GM13976 (cell line): ENCODE results near the gene CCDC6.
"Not testable (repeated sequence)": the region's sequence is repeated elsewhere in the genome, so short reads cannot be mapped to it uniquely, and the experiment has no call there.

Experiments
- DNase-seq: peaks from one replicate; pipeline ENCODE4 v3.0.0; 2012; ENCODE audit warnings: low spot score
- in situ Hi-C: fragments of 300-500 bp; cut with MboI; formaldehyde crosslinking; loops from one replicate; pipeline ENCODE4 v1.12.0; 2022; ENCODE audit warnings: low sequenced_read_pairs, mixed read lengths, inconsistent platforms; ENCODE audit not compliant: unreplicated experiment
- TF ChIP-seq, protein P1 (sequence below): IDR thresholded peaks from 2 replicates; pipeline ENCODE4 v1.5.1; 2012; ENCODE audit warnings: borderline replicate concordance, mild to moderate bottlenecking; ENCODE audit not compliant: insufficient read depth; ENCODE audit errors: extremely low read depth, missing control alignments, control extremely low read depth

Gene CCDC6

GRCh38 chr10:59799421-59799820, 106.9 kb downstream of the CCDC6 start:
- in situ Hi-C loops = no loop called here
- TF ChIP-seq, protein P1, sequence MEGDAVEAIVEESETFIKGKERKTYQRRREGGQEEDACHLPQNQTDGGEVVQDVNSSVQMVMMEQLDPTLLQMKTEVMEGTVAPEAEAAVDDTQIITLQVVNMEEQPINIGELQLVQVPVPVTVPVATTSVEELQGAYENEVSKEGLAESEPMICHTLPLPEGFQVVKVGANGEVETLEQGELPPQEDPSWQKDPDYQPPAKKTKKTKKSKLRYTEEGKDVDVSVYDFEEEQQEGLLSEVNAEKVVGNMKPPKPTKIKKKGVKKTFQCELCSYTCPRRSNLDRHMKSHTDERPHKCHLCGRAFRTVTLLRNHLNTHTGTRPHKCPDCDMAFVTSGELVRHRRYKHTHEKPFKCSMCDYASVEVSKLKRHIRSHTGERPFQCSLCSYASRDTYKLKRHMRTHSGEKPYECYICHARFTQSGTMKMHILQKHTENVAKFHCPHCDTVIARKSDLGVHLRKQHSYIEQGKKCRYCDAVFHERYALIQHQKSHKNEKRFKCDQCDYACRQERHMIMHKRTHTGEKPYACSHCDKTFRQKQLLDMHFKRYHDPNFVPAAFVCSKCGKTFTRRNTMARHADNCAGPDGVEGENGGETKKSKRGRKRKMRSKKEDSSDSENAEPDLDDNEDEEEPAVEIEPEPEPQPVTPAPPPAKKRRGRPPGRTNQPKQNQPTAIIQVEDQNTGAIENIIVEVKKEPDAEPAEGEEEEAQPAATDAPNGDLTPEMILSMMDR = no peak
- no peak for DNase-seq

- in situ Hi-C loops = no loop called here
- no peak for DNase-seq
- TF ChIP-seq, protein P1 = no peak
Measured at GRCh38 chr10:59793919-59794318, 112.4 kb downstream of the CCDC6 start.

GRCh38 chr10:59792812-59793211, 113.5 kb downstream of the CCDC6 start:
- TF ChIP-seq, protein P1 = no peak
- no peak for DNase-seq
- in situ Hi-C loops = no loop called here

- TF ChIP-seq, protein P1 = no peak
- DNase-seq = no peak
- in situ Hi-C loops = no loop called here
Measured at GRCh38 chr10:59791601-59792000, 114.8 kb downstream of the CCDC6 start.

DNA sequence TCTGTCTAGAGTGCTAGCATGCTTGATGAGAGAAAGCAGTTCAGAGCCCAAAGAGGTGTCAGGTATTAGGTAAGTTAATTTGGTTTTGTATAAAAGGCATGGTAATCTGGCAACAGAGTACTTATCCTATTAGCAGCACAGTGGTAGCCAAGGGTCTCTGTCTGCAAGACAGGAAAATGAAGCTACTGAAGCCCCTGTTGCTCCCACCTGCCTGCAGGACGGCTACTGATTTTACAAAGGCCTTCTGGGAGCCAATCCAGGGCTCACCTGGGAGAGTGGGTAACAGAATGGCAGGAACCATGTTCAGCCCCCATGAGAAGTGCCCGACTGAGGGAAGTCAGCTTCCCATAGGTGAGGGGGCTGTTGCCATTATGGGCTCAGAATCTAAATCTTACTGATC, 116.3 kb downstream of the CCDC6 start:
- in situ Hi-C loops, DNase-seq: not testable (repeated sequence)

- in situ Hi-C loops, DNase-seq: not testable (repeated sequence)
Measured at GRCh38 chr10:59788914-59789313, 117.4 kb downstream of the CCDC6 start.

DNA sequence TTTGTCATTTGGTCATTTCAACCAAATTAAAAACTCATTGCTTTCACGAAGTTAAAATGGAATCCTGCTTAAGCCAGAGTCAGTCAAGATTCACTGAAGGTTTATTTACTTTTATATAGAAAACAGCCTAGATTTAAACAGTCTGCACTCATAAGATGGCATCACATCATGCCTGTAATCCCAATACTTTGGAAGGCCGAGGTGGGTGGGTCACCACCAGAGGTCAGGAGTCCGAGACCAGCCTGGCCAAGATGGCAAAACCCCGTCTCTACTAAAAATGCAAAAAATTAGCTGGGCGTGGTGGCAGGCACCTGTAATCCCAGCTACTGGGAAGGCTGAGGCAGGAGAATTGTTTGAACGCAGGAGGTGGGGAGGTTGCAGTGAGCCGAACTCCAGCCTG, 119.3 kb downstream of the CCDC6 start:
- DNase-seq, in situ Hi-C loops: not testable (repeated sequence)

DNA sequence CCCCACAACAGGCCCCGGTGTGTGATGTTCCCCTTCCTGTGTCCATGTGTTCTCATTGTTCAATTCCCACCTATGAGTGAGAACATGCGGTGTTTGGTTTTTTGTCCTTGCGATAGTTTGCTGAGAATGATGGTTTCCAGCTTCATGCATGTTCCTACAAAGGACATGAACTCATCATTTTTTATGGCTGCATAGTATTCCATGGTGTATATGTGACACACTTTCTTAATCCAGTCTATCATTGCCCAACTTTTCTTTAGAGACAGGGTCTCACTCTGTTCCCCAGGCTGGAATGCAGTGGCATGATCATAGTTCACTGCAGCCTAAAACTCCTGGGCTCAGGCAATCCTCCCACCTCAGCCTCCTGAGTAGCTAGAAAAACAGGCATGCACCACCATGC, 120.9 kb downstream of the CCDC6 start:
- DNase-seq, in situ Hi-C loops: not testable (repeated sequence)

- no peak for DNase-seq
- TF ChIP-seq, protein P1 = no peak
- in situ Hi-C loops = no loop called here
Measured at GRCh38 chr10:59781511-59781910, 124.8 kb downstream of the CCDC6 start.
